OCI-LY1 (cell line): Measurements from ENCODE around the gene ITCH.

ENCODE experiments used
- H2AFZ ChIP-seq: fragments of 200-600 bp; sonication (generic), shearing (Covaris generic); 2 replicates; pipeline ENCODE4 v1.6.0; 2014; ENCODE audit warnings: antibody characterized with exemption, mild to moderate bottlenecking, low read length
- H3F3A ChIP-seq: fragments of 200-600 bp; sonication (generic), shearing (Covaris generic); 2 replicates; pipeline ENCODE4 v1.6.0; 2014; ENCODE audit warnings: mild to moderate bottlenecking, antibody characterized with exemption, low read length, moderate library complexity; ENCODE audit not compliant: insufficient read depth
- H3K27ac ChIP-seq: fragments of 200-600 bp; sonication (generic); 2 replicates; pipeline ENCODE4 v1.5.1; 2014; ENCODE audit warnings: low read length, mixed run types, mild to moderate bottlenecking, low read depth; ENCODE audit not compliant: poor library complexity, severe bottlenecking
- H3K27me3 ChIP-seq: fragments of 200-600 bp; sonication (generic); 2 replicates; pipeline ENCODE4 v1.6.0; 2014; ENCODE audit warnings: antibody characterized with exemption, mild to moderate bottlenecking, low read length, moderate library complexity; ENCODE audit not compliant: insufficient read depth
- H3K36me3 ChIP-seq: fragments of 200-600 bp; sonication (generic); 2 replicates; pipeline ENCODE4 v1.6.1; 2014; ENCODE audit warnings: mild to moderate bottlenecking, antibody characterized with exemption, low read length, moderate library complexity, mixed read lengths; ENCODE audit not compliant: insufficient read depth
- H3K4me1 ChIP-seq: fragments of 200-600 bp; sonication (generic); 2 replicates; pipeline ENCODE4 v1.5.1; 2014; ENCODE audit warnings: mild to moderate bottlenecking, low read length, moderate library complexity; ENCODE audit not compliant: insufficient read depth, severe bottlenecking
- H3K4me2 ChIP-seq: fragments of 200-600 bp; sonication (generic), shearing (Covaris generic); 2 replicates; pipeline ENCODE4 v1.6.1; 2014; ENCODE audit warnings: low read length
- H3K4me3 ChIP-seq: fragments of 200-600 bp; sonication (generic); 2 replicates; pipeline ENCODE4 v1.5.1; 2014; ENCODE audit warnings: low read length, low read depth, mild to moderate bottlenecking, mixed read lengths; ENCODE audit not compliant: poor library complexity, severe bottlenecking
- H3K79me2 ChIP-seq: fragments of 200-600 bp; shearing (Covaris generic); 2 replicates; pipeline ENCODE4 v1.6.1; 2016; ENCODE audit warnings: mixed run types, low read length, mixed read lengths; ENCODE audit not compliant: insufficient read depth
- H3K9ac ChIP-seq: fragments of 200-600 bp; sonication (generic), shearing (Covaris generic); 2 replicates; pipeline ENCODE4 v1.6.1; 2014; ENCODE audit warnings: mild to moderate bottlenecking, low read length, mixed read lengths
- H3K9me2 ChIP-seq: fragments of 200-600 bp; sonication (generic), shearing (Covaris generic); 2 replicates; pipeline ENCODE4 v1.6.1; 2014; ENCODE audit warnings: low read depth, mild to moderate bottlenecking, low read length, mixed read lengths
- H3K9me3 ChIP-seq: fragments of 200-600 bp; shearing (Covaris generic); 2 replicates; pipeline ENCODE4 v1.6.1; 2014; ENCODE audit warnings: low read length, mixed read lengths
- H4K20me1 ChIP-seq: fragments of 200-600 bp; sonication (generic), shearing (Covaris generic); 2 replicates; pipeline ENCODE4 v1.6.0; 2016; ENCODE audit warnings: mild to moderate bottlenecking, low read length; ENCODE audit not compliant: insufficient read depth
- CTCF ChIP-seq: fragments of 200-600 bp; sonication (generic), shearing (Covaris generic); IDR thresholded peaks from 2 replicates; pipeline ENCODE4 v1.5.1; 2017; ENCODE audit warnings: mild to moderate bottlenecking, antibody characterized with exemption, low read length, moderate library complexity, mixed read lengths
- EZH2 ChIP-seq: fragments of 200-600 bp; sonication (generic), shearing (Covaris generic); IDR thresholded peaks from 2 replicates; pipeline ENCODE4 v1.8.0; 2017; ENCODE audit warnings: borderline replicate concordance, mixed run types, mild to moderate bottlenecking, antibody characterized with exemption, low read length, moderate library complexity, mixed read lengths

Gene ITCH

GRCh38 chr20:34549291-34549928, 186.3 kb downstream of the ITCH start:
- Histone ChIP-seq H3K9me3 (no peaks in the 10 kb centered on the region), H3K4me2 (no peak overlapping the region), H3K27ac (no peak overlapping the region), H3K9me2 (no peaks in the 10 kb centered on the region), H3K4me1 (no peaks in the 10 kb centered on the region), H4K20me1 (no peaks in the 10 kb centered on the region), H3F3A (no peaks in the 10 kb centered on the region), H2AFZ (no peak overlapping the region), H3K9ac (no peak overlapping the region), H3K36me3 (no peaks in the 10 kb centered on the region), H3K4me3 (no peak overlapping the region), H3K27me3 (no peaks in the 10 kb centered on the region; the same call in 1 of the 2 replicates), H3K79me2 (no peaks in the 10 kb centered on the region)
- TF ChIP-seq EZH2 (no peak), CTCF (no peak)

- TF ChIP-seq CTCF (no peak), EZH2 (no peak)
- Histone ChIP-seq H3K79me2 (no peaks in the 10 kb centered on the region), H2AFZ (no peak overlapping the region), H3K4me2 (no peak overlapping the region), H3F3A (no peaks in the 10 kb centered on the region), H3K9me3 (no peaks in the 10 kb centered on the region), H3K27me3 (no peaks in the 10 kb centered on the region; the same call in 1 of the 2 replicates), H4K20me1 (no peaks in the 10 kb centered on the region), H3K4me3 (no peak overlapping the region), H3K27ac (no peak overlapping the region), H3K9me2 (no peaks in the 10 kb centered on the region), H3K36me3 (no peaks in the 10 kb centered on the region), H3K9ac (no peak overlapping the region), H3K4me1 (no peaks in the 10 kb centered on the region)
Observed at GRCh38 chr20:34549929-34550305, 186.8 kb downstream of the ITCH start.

GRCh38 chr20:34552569-34552968, 189.5 kb downstream of the ITCH start:
- TF ChIP-seq EZH2 (no peak), CTCF (no peak)
- H3K9me3 ChIP-seq = no peaks in the 10 kb centered on the region

More at GRCh38 chr20:34552569-34552968, 189.5 kb downstream of the ITCH start:
- no peak overlapping the region for H3K4me2 ChIP-seq
- no peak overlapping the region for H3K9ac ChIP-seq
- H2AFZ ChIP-seq = no peak overlapping the region
- no peaks in the 10 kb centered on the region for H3F3A ChIP-seq
- H3K9me2 ChIP-seq = no peaks in the 10 kb centered on the region
- no peaks in the 10 kb centered on the region for H3K27me3 ChIP-seq
- no peak overlapping the region for H3K27ac ChIP-seq
- no peaks in the 10 kb centered on the region for H3K36me3 ChIP-seq
- no peaks in the 10 kb centered on the region for H3K4me1 ChIP-seq
- no peaks in the 10 kb centered on the region for H4K20me1 ChIP-seq
- H3K79me2 ChIP-seq = no peaks in the 10 kb centered on the region
- no peak overlapping the region for H3K4me3 ChIP-seq
